Suppressor macrophage treated with lipopolysaccharide for 1 hour (primary cell): ENCODE results near the gene VWF.

Experiments used
- DNase-seq, 3 donors: peaks; one replicate each; pipeline ENCODE4 v3.0.0-alpha.2; 2020 to 2022

VWF gene

DNA sequence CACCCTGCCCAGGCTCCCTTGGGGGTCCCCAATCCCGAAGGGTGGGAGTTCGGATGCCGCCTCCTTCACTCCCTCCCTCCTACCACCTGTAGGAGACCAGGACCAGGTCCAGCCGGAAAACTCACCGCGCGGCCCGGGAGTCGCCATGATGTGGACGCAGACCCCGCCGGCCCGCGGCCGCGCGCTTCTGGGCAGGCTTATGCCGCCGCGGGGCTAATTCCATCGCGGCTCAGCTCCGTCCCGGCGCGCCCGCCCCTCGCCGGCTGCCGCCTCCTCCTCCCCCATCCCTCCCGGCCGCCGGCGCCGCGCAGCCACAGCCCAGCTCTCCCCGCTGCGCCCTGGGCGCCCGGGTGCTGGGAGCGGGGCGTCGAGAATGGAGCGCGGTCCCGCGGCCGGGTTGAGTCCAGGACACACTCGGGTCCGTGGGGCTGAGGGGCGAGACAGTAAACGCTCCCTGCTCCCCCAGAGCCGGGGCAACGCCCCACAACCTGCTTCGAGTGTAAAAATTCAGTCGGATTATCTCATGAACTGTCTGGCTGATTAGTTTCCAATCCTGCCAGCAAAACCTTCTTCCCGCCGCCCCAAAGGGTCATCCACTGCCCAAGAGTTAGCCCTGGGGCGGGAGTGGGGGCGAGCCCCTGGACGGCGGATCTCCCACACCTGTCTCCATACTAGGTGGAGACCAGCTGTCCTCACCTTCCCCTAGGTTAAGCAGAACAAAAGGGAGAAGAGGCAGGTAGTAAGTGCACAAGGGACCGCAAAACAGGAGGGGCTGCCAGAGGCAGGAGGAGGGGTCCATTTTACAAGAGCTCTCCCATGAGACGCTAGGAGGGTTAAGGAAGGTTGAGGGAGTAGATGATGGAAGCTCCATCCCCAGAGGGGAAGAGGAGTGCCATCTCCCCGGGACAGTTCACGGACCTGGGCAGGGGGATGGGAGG is 179.1 kb downstream of the VWF start, which contains the start of gene ANO2:
TSS of gene ANO2 (minus strand) at position 189 of the 938 bp plus-strand sequence. CDS start at position 147, 42 bp downstream.
- DNase-seq = peak in 1 of 3 donors; percentile 5

DNA sequence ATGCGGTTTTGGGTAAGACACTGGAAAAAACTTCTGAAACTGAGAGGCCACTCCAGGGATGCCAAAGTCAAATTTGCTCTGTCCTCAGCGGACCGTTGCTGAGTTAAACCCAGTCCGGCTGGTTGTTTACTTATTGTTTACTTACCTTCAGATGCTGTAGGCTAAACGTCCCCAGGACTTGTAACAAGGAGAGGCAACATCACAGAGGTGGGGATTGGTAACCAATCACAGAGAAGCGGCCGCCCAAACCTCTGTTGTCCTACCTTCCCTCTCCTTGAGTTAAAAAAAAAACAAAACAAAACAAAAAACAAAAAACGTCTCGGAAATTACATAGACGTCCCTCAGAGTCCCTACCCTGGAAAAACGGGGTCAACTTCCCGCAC is 179.8 kb downstream of the VWF start:
- no peak for DNase-seq

DNA sequence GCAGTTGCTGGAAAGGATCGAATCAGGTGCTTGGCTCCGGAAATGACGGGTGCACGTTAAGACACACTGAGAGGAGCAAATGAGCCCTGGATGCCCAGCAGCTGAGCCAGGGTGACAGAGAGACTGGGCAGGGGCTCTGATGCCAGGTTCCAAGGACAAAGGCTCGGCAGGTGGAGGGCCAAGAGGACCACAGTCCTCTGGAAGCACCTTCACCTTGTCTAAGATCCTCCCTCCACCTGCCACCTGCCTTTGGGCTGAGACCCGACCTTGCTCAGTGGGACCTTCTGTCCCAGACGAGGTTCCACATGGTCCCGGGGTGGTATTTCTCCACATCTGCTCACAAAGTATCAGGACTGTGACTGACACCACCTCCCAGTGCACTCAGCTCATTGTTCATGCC is 180.4 kb downstream of the VWF start:
- no peak for DNase-seq

DNA sequence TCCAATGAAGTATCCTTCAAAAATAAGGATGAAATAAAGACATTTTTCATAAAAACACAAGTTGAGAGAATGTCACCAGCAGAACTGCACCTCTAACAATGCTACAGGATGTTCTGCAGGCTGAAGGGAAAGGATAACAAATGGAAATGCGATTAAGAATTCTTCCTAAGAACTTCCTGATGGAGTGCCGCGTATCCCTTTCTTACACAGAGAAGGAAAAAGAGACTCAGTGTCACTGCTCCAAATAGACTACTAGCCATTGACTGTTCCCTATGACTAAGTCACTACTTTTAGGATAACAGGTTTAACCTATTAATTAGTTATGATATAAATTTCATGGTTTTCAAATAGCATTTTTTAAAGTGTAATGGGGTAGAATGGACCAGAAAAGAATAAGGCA is 182.6 kb downstream of the VWF start:
- no peak for DNase-seq

DNA sequence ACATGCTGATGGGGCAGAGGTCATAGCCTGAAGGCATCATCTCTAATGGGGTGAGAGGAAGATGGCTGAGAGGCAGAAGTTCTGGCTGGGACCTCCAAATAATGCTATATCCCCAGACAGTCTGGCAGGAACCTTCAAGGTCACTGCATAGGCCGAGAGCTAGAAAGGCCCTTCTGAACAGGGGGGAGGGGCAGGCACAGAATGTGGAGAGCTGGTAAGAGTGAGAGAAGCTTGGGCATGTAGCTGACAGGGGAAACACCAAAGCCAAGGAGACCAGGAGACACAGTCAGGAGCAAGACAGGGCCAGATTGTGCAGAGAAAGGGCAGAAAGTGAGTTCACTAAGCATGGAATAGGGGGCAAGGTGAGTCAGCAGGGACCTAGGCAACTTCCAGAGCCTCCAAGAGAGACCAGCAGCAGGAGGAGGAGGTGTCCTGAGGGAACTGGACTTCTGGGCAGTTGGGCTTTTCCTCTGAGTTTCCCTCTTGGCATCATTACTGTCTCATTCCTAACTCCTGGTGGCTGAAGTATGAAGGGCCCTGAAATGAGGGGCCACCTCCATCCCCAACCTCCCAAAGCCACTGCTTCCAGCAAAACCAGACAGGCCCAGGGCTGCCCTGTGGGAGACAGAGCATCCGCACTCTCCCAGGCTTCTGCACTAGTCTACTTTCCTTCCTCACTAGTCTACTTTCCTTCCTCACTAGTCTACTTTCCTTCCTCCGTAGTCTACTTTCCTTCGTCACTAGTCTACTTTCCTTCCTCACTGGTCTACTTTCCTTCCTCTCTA is 196.5 kb downstream of the VWF start:
- no peak for DNase-seq

- DNase-seq = no peak
Measured at GRCh38 chr12:5925646-5926045, 198.8 kb downstream of the VWF start.

DNA sequence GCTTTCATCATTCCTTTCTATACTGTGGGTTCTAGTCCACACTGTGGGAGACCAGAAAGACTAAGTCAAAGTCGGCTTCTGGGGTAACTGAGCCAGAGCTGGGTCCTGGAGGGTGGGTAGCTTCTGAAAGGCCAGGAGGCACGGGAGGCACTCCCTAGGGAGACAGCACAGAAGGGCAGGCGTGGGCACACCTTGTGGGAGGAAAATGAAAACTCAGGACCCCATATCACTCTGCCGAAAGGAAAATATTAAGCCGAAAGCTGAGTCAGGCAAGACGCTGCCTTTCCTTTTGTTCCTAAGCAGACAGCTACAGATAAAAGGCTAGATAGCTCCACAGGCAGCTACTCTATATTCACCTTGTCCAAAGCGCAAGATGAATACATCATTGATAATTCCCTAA is 200.1 kb downstream of the VWF start:
- no peak for DNase-seq

- no peak for DNase-seq
Measured at GRCh38 chr12:5923751-5924150, 200.7 kb downstream of the VWF start.

DNA sequence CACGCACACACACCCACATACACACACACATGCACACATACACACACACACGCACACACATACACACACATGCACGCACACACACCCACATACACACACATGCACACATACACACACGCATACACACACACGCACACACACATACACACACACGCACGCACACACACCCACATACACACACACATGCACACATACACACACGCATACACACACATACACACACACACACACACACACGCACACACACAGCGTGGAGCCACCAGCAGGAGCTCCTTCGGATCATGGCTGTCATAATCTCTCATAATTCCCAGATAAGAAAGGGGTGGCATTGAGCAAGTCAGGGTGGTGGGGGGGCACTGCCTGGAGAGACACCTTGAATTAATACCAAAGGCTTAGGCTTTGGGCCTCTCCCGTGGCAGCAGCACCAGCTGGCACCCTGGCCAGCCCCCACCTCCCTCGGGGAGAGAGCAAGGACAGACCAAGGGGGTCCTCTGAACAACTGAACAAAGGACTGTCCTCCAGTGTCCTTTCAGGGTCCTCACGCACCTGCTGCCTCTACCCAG is 201.3 kb downstream of the VWF start:
- no peak for DNase-seq

GRCh38 chr12:5921966-5922899 is 202.2 kb downstream of the VWF start:
- no peak for DNase-seq

DNA sequence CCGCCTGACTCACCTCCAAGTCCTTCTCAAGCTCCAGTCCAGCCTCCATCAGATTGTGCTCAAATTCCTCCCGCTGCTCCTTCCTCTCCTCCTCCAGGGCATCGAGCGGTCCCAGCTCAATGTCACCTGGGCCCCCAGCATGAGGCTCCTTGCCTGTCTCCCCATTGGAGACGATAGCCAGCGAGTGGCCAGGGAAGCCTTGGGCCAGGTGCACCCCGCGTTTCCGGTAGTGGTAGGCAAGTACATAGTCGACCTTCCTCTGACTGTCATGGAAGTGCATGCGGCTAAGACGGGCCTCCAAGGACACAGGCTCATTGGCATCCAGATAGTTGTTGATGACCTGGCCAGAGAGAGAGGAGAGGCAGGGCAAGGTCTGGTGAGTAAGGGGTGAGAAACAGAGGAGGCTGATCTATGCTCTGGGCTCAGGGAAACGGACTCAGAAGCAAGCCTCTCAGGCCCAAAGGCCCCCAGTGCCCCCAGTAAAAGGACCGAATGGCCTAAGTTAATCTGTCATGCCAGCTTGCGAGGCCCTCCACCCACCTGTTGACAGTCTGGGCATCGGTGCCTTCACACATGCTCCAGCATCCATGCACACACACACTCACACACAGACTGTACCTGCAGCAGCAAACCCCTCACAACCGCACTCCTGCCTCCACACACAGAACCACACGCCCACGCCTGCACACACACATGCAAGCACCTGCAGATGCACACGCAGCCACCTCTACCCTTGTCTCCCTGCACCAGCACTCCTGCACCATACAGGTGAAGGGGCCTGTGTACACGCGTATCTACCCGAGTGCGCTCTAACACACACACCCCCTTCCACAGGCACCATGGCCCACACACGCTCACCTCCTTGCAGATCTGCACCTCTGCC is 203.2 kb downstream of the VWF start:
- DNase-seq = no peak

DNA sequence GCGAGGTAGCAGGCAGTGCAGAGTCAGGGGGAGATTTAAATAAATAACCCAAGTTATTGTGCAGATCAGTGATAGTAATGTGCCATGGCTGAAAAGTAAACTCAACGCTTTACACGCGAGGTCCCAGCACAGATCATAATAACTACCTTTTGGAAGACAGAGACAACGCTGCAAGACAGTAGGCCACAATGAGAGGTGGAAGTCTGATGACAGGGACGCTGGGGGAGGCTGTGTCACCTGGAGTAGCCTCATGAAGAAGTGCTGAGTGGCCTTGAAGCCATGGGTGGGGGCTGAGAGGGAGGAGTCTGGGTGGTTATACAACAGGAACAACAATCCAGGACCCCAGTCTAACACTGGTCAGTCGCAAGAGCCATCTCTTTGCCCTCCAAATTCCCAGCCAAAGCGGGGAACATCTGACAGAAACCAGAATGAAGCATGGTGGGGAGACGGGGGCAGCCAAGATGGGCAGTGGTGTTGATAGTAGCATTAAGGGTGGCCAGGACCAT is 207.6 kb downstream of the VWF start:
- DNase-seq = no peak

DNA sequence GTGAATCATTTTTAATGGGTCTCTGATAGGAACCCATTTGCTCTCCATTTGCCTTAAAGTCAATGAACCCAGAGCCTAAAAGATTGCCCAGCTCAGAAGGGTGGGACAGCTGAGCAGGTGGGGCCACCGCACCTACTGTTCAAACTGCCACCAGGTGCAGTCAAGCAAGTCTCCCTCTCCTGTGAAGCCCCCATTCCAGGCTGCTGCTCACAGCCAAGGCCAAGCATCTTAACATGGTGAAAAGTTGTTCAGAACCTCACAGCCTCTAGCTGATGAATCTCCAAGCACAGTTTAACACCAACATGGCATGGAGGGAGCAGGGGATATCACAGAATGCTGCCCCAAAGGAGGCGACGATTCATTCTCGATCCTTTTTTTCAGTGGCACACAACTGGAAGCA is 209.0 kb downstream of the VWF start:
- no peak for DNase-seq

- DNase-seq = no peak
Measured at GRCh38 chr12:5914387-5915149, 209.9 kb downstream of the VWF start.

- no peak for DNase-seq
Measured at GRCh38 chr12:5913387-5913786, 211.1 kb downstream of the VWF start.

DNA sequence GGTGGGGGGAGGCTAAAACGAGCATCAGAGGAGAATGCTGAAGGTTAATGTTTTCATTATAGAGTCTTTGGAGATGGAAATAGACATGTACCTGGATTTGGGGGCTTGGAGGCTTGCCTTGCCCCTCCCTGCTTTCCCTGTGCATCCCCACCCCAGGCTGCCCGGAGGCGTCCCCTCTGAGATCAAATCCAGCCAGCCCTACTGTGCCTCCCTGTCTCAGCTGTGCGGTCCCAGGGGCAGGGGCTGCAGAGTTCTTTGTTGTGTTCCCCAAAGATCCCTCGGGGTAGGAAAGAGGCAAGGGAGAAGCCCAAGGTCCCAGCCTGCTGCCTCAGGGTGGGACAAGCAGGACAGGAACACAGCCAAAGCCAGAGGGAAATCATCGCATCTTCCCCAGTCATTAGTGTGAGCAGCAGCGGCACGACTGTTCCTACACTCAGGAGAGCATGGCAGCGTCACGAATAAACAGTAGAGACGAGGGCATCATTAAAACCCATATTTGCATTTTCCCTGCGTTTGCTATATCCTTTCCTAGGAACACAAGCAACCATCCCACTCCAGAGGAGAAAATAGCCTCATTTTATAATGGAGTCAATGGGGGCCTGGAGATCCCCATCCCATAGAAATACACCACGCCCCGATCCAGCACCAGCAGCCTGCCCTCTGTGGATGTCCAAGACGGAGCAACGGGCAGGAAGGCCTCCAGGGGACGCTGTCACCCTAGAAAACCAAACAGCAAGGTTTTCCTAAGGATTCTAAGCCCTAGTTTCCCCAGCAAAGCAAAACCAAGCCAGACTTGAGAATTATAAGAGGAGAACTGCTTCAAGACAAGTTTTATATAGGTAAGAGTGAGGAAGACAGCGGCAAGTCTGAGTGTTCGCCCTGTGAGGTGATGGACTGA is 211.8 kb downstream of the VWF start:
- no peak for DNase-seq

- DNase-seq = no peak
Measured at GRCh38 chr12:5912011-5912410, 212.5 kb downstream of the VWF start.

GRCh38 chr12:5910790-5911548 is 213.5 kb downstream of the VWF start:
- DNase-seq = no peak

- no peak for DNase-seq
Measured at GRCh38 chr12:5909560-5909959, 214.9 kb downstream of the VWF start.
